SU-DHL-6 (cell line): Measurements from ENCODE around the gene ZNF701.

Experiments used
- CTCF ChIP-seq: fragments of 200-600 bp; sonication (generic); IDR thresholded peaks from one replicate; pipeline ENCODE4 v1.5.1; 2017; ENCODE audit warnings: antibody characterized with exemption, mild to moderate bottlenecking, low read length, moderate library complexity; ENCODE audit not compliant: insufficient read depth, poor library complexity, severe bottlenecking
- EZH2phosphoT487 ChIP-seq: fragments of 200-600 bp; sonication (generic), shearing (Covaris generic); conservative IDR thresholded peaks from 2 replicates; pipeline ENCODE4 v1.6.1; 2018; ENCODE audit warnings: mild to moderate bottlenecking, antibody characterized with exemption, low read length, moderate library complexity, mixed read lengths

GRCh38 chr19:52599241-52599640 is 29.2 kb downstream of the ZNF701 start:
- TF ChIP-seq CTCF (no peak), EZH2phosphoT487 (no peak)
